ENCODE measurements around the gene FANCI. TPM values are rescaled to one million over a fixed set of nuclear protein-coding genes. Genes with fewer than 3 reads are reported as not detected.

Gene FANCI
- total and polyA plus RNA-seq, 2 of the 13 experiments (the other 11 are each of a cell fraction or from before 2014, with no cell fraction given) = 15.7 to 68.8 TPM

GRCh38 chr15:89315375-89315929, 71.7 kb downstream of the FANCI start (continued):
- no peak for TF ChIP-seq ZNF512 (CRISPR knock-in tag; IDR thresholded peaks at IDR 0.05)
- no peak for TF ChIP-seq SSRP1 (CRISPR knock-in tag; IDR thresholded peaks at IDR 0.05)
- TF ChIP-seq CERS6 (CRISPR knock-in tag; IDR thresholded peaks at IDR 0.05) = no peak
- TF ChIP-seq TFDP1 (CRISPR knock-in tag; IDR thresholded peaks at IDR 0.05; ENCODE audit: borderline replicate concordance) = no peak
- 0 out of 2 replicates have a peak, but pooled peaks have one; percentile 41 for TF ChIP-seq NFIC (IDR thresholded peaks at IDR 0.05; ENCODE audit: low read length)
- no peak for TF ChIP-seq SMARCE1 (IDR thresholded peaks at IDR 0.05; ENCODE audit: borderline replicate concordance)
- TF ChIP-seq TFAP4 (IDR thresholded peaks at IDR 0.05; ENCODE audit: borderline replicate concordance, low read depth) = peak; percentile 24; the same call in 1 of the 2 replicates
- peak; percentile 90 for TF ChIP-seq ELF3 (CRISPR knock-in tag; IDR thresholded peaks at IDR 0.05)
- no peak for TF ChIP-seq ZNF367 (CRISPR knock-in tag; IDR thresholded peaks at IDR 0.05; ENCODE audit: borderline replicate concordance)
- no peak for TF ChIP-seq ZMYM4 (CRISPR knock-in tag; IDR thresholded peaks at IDR 0.05)
- no peak for TF ChIP-seq PBX3 (CRISPR knock-in tag; IDR thresholded peaks at IDR 0.05; ENCODE audit: borderline replicate concordance)
- TF ChIP-seq RCOR2 (CRISPR knock-in tag; IDR thresholded peaks at IDR 0.05) = 0 out of 2 replicates have a peak, but pooled peaks have one; percentile 21
- no peak for TF ChIP-seq MTF1 (CRISPR knock-in tag; IDR thresholded peaks at IDR 0.05)
- TF ChIP-seq ZNF577 (CRISPR knock-in tag; IDR thresholded peaks at IDR 0.05; ENCODE audit: borderline replicate concordance, low read depth) = no peak
- TF ChIP-seq POGK (CRISPR knock-in tag; conservative IDR thresholded peaks at IDR 0.05) = no peak
- TF ChIP-seq ZNF850 (CRISPR knock-in tag; conservative IDR thresholded peaks at IDR 0.05) = no peak
- no peak for TF ChIP-seq ZNF670 (CRISPR knock-in tag; IDR thresholded peaks at IDR 0.05; ENCODE audit: borderline replicate concordance)
- no peak for TF ChIP-seq ZNF703 (CRISPR knock-in tag; IDR thresholded peaks at IDR 0.05; ENCODE audit: borderline replicate concordance)
- no peak for TF ChIP-seq ZBTB14 (CRISPR knock-in tag; IDR thresholded peaks at IDR 0.05)
- peak; percentile 45; the same call in 1 of the 2 replicates for TF ChIP-seq ZNF501 (CRISPR knock-in tag; IDR thresholded peaks at IDR 0.05)

All from HepG2 (cell line).